HG03175 (cell line): ENCODE results near the gene ADAT3.

ENCODE experiments used
- ATAC-seq: cut with Tn5 transposase; IDR thresholded peaks from one replicate; pipeline ENCODE4 v1.9.1; 2021; ENCODE audit warnings: mild to moderate bottlenecking, moderate library complexity; ENCODE audit not compliant: unreplicated experiment

ADAT3 gene

DNA sequence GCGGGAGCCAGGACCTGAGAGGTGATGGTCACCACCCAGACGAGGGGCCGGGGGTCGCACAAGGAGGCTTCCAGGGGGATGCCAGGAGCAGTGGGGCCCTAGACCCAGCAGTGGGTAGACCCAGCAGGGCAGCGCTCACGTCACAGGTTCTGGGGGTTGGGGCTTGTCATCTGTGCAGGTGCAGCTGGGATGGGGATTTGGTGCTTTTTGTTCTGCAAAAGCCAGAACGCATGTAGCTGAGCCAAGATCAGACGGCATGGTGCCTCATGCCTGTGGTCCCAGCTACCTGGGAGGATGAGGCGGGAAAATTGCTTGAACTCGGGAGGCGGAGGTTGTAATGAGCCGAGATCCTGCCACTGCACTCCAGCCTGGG is 50.9 kb downstream of the ADAT3 start:
- ATAC-seq = no peak

DNA sequence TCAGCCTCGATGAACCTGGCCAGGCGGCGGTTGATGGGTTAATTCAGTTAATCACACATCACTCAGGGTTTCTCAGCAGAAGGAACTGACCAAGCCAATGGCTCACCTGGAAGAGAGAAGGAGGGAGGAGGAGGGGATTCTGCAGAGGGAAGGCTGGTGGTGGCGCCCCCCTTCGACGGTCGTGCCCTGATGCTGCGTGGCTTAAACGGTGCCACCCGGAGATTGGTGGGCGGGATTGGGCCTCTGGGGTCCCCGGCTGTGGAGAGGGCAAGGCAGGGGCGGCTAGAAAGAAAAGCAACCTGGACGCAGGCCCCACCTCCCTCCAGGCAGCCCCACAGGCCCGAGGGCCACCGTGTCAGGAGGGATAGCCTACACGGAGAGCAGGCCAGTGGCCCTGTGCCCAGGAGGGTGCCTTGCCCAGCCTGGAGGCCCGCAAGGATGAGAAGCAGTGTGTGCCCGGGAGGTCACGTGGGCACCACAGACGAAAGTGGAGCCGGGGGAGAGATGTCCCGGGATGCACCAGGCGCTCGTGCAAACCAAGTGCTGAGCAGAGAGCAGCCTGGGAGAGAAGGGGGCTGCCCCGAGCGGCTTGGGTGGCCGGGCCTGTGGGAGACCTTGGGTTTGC is 51.8 kb downstream of the ADAT3 start:
- no peak for ATAC-seq

DNA sequence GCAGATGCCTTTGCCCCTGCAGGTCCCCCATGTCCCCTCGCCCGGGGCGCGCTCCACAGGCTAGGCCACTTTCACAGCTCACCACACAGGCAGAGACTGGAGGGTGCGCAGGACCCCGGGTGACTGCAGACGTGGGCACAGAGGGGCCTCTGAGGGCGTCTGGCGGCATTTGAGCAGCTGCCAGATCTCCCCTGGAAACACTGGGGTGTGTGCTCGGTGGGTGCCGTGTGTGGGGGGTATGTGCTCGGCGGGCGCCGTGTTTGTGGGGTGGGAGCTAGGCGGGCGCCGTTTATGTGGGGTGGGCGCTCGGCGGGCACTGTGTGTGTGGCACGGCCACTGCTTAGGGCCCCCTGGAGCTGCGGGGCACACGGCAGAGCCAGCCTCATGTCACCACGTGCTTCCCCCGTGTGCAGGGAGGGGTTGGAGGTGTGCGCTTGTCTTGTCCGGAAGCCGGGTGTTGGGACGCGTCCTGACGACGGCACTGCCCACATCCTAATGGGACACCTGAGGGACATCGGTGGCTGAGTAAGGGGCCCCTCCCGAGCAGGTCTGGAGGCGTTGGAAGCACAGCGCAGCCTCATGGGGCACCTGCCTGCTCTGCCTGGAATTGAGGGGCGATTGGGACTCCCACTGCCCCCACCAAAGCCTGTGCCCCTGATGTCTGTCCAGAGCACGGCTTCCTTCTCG is 52.5 kb downstream of the ADAT3 start:
- no peak for ATAC-seq

DNA sequence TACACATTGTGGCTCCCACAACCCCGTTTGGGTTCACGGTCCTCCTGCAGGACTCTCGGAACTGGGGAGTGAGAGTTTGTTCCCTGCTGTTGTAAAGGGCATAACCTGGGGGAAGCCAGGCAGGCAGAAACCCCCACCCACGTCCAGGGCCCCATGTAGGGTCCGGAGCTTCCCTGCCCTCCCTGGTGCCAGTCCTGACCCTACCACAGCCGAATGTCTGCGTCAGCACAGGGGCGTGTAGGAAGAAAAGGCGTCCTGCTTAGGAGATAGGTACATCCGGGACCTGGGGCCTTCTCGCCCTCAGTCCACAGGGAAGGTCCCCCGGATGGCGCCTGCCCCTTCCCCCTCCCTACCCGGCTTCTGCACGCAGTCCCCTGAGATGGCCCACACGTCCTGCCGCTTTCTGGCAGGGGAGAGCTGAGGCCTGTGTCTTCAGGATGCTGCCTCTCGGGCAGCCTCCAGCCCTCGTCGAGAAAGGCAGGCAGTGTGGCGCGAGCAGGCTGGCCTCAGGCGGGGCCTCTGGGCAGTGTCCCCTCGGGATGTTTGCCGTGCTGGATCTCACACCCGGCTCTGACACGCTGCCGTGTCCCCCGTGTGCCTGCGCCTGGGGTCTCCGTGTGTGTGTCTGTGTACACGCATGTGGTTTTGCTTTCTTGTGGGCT is 54.9 kb downstream of the ADAT3 start:
- ATAC-seq = no peak

DNA sequence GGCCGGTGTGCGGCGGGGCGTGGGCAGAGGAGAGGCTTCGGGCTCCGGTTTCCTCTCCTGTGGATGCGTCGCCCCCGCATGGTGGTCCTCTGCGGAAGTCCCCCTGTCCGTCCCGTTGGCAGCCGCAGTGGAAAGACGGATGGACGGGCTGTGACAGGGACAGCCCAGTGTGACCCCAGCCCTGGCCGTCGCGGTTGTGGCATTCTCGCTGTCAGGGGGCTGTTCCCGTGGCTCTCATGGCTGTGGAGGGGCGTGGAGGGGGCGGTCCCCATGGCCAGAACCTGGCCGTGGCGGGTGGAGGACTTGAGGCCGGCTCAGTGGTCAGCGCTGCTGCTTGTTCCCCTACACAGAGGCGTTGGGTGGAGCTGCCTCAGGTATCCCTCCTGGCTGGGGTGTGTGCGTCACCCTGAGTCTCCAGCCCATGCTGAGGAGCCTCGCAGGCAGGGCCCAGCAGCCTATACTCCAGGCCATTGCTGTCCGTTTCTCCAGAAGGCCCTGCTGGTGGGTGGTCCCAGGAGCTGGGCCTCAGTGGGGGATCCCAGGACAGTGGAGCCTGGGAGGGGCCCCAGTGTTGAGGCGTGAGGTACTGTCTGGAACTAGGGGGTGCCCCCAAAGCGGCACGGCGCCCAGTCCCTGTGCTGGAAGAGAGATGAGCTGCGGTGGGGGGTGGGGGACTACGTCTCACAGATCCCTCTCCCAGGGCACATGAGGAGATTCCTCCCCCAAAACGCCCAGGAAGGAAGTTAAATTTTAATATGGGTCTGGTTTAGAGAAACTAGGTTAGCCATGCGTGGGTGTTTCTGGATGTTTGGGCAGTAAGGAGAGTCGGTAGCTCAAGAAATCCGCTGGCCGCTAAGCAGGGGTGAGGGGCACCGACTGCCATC is 56.0 kb downstream of the ADAT3 start:
- ATAC-seq = no peak

DNA sequence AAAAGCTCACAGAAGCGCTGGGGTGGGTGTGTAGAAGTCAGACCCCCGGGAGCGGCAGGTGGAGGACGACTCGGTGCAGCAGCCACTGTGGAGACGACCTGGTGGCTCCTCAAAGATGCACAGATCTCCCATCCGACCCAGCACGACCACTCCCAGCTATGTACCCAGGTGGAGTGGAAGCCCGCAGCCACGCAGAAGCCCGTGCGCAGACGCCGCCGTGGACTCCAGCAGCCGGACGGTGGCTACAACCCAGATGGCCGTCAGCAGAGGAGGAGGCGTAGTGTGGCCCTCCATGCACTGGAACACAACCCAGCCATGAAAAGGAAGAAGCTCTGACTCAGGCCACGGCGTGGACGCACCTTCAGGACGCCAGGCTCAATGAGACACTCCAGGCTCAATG is 57.5 kb downstream of the ADAT3 start:
- ATAC-seq = no peak
